Natural killer cell (primary cell): ENCODE data around the gene MED26. TPM values are rescaled to one million over a fixed set of nuclear protein-coding genes. Genes with fewer than 3 reads are reported as not detected.

Experiments used
- ATAC-seq, 3 donors: fragments of 150-1000 bp in 2 of 3; fragments of 200-7000 bp in 1 of 3; cut with Tn5 transposase; 1 replicate in 1 of 3; 2 replicates in 2 of 3; pipeline ENCODE4 v1.10.0; 2021; ENCODE audit warnings: mild to moderate bottlenecking in 2 of 3, moderate library complexity in 2 of 3
- DNase-seq, 2 donors: peaks; one replicate each; pipeline versions ENCODE4 v3.0.0 to v3.0.0-alpha.2; 2013 to 2021; ENCODE audit warnings: mixed read lengths in 1 of 2
- H3K27ac ChIP-seq: one replicate; pipeline ENCODE4 v1.5.1; 2013; ENCODE audit warnings: mild to moderate bottlenecking, low read length
- H3K27me3 ChIP-seq: one replicate; pipeline ENCODE4 v1.6.1; 2013; ENCODE audit warnings: low read length; ENCODE audit not compliant: control insufficient read depth, insufficient read depth
- H3K36me3 ChIP-seq: one replicate; pipeline ENCODE4 v1.6.1; 2013; ENCODE audit warnings: low read length; ENCODE audit not compliant: control insufficient read depth, insufficient read depth
- H3K4me1 ChIP-seq: one replicate; pipeline ENCODE4 v1.6.1; 2013; ENCODE audit warnings: low read length; ENCODE audit not compliant: control insufficient read depth, insufficient read depth
- H3K4me3 ChIP-seq: one replicate; pipeline ENCODE4 v1.5.1; 2013; ENCODE audit warnings: low read length
- H3K9me3 ChIP-seq: one replicate; pipeline ENCODE4 v1.6.1; 2013; ENCODE audit warnings: low read length; ENCODE audit not compliant: control insufficient read depth, insufficient read depth
- H3K27ac Mint-ChIP-seq, 2 donors: one replicate each; pipeline ENCODE4 v1.8.0; 2022; ENCODE audit warnings: mild to moderate bottlenecking in 2 of 2, mixed read lengths in 2 of 2, moderate library complexity in 1 of 2
- H3K27me3 Mint-ChIP-seq, 2 donors: one replicate each; pipeline ENCODE4 v1.8.0; 2022; ENCODE audit warnings: low read depth in 2 of 2, mixed read lengths in 2 of 2
- H3K36me3 Mint-ChIP-seq: one replicate; pipeline ENCODE4 v1.8.0; 2022; ENCODE audit warnings: mixed read lengths
- H3K4me1 Mint-ChIP-seq, 2 donors: one replicate each; pipeline ENCODE4 v1.8.0; 2022; ENCODE audit warnings: mixed read lengths in 2 of 2
- H3K4me3 Mint-ChIP-seq: one replicate; pipeline ENCODE4 v1.8.0; 2022; ENCODE audit warnings: mild to moderate bottlenecking, moderate library complexity, mixed read lengths
- H3K9me3 Mint-ChIP-seq, 2 donors: one replicate each; pipeline ENCODE4 v1.8.0; 2022; ENCODE audit warnings: mixed read lengths in 2 of 2
- WGBS: methylation state at CpG from one replicate; pipeline ENCODE4 v1.1.7; 2013; ENCODE audit warnings: missing lambda C conversion rate; ENCODE audit not compliant: insufficient coverage; 5-methylcytosine and 5-hydroxymethylcytosine counted together
- intact Hi-C: fragments of 100-400 bp; cut with micrococcal nuclease; formaldehyde crosslinking; loops from one replicate; pipeline ENCODE4 v1.14.2; 2022
- total RNA-seq, 4 donors: library from RNA; stranded (reverse); fragments of 120-200 nt in 1 of 4; gene quantifications; one replicate each; pipeline versions ENCODE4 v1.2.3 to v1.2.4, GENCODE V29; 2013 to 2022
- TF ChIP-seq, protein P1 (sequence below): fragments of 200-600 bp; IDR thresholded peaks from one replicate; pipeline ENCODE4 v1.8.0; 2022; ENCODE audit warnings: antibody characterized with exemption

MED26 gene
- total RNA-seq, 3 donors from 2014 or later (not counting 1 experiment from before 2014, with no cell fraction given): 34.7 to 47.5 (median 47.3) TPM

- H3K36me3 Mint-ChIP-seq: no peaks in the 10 kb centered on the region
These were observed 98.4 kb downstream of the MED26 start for GRCh38 chr19:16529466-16530144.

DNA sequence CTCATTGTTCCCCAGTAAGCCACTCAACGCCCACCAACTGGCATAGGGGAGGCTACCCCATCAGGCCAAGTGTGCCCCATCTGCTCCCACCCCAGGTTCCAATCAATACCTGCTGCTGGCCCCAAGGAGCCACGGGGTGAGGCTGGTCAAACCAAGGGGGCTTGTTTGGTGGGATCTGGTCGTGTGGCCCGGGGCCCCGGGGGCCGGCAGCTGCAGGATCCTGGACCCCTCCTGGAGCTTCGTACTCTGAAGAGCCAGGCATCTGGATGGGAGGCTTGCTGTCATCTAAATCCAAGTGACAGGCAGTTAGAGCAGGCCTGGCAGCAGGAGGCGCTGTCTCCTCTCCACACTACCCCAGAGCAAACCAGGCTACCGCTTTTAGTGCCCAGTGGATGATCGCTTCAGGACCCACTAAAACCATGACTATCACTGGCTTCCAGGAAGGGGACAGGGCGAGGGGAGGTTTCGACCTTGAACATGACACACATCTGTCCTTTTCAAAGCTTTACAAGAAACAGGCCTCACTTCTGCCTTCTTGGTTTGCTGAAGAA, 100.0 kb downstream of the MED26 start:
- Histone ChIP-seq H3K27ac (no peak overlapping the region), H3K27me3 (no peaks in the 10 kb centered on the region), H3K9me3 (no peaks in the 10 kb centered on the region), H3K4me3 (no peak overlapping the region), H3K36me3 (peaks cover 85% of the 10 kb centered on the region), H3K4me1 (no peaks in the 10 kb centered on the region)
- H3K4me3 Mint-ChIP-seq: no peak overlapping the region
- WGBS: 94% methylated on average over 12 of the region's 12 CpGs
- H3K4me1 Mint-ChIP-seq: peaks cover 0 to 8% of the 10 kb centered on the region in 2 donors
- no peaks in the 10 kb centered on the region for H3K36me3 Mint-ChIP-seq
- no peaks in the 10 kb centered on the region for H3K27me3 Mint-ChIP-seq
- DNase-seq (peak in 1 of 2 donors; percentile 70), ATAC-seq (peak in 2 of 3 donors; percentile 53 to 59)
- peak overlapping the region in 1 of 2 donors; percentile 35 for H3K27ac Mint-ChIP-seq
- no peaks in the 10 kb centered on the region for H3K9me3 Mint-ChIP-seq
- intact Hi-C loops: no loop called here
- TF ChIP-seq, protein P1, sequence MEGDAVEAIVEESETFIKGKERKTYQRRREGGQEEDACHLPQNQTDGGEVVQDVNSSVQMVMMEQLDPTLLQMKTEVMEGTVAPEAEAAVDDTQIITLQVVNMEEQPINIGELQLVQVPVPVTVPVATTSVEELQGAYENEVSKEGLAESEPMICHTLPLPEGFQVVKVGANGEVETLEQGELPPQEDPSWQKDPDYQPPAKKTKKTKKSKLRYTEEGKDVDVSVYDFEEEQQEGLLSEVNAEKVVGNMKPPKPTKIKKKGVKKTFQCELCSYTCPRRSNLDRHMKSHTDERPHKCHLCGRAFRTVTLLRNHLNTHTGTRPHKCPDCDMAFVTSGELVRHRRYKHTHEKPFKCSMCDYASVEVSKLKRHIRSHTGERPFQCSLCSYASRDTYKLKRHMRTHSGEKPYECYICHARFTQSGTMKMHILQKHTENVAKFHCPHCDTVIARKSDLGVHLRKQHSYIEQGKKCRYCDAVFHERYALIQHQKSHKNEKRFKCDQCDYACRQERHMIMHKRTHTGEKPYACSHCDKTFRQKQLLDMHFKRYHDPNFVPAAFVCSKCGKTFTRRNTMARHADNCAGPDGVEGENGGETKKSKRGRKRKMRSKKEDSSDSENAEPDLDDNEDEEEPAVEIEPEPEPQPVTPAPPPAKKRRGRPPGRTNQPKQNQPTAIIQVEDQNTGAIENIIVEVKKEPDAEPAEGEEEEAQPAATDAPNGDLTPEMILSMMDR: peak; percentile 18

More at GRCh38 chr19:16529466-16530144, 98.4 kb downstream of the MED26 start:
- Histone ChIP-seq H3K36me3 (peaks cover 85% of the 10 kb centered on the region), H3K4me3 (no peak overlapping the region), H3K27me3 (no peaks in the 10 kb centered on the region), H3K4me1 (no peaks in the 10 kb centered on the region), H3K27ac (no peak overlapping the region), H3K9me3 (no peaks in the 10 kb centered on the region)
- intact Hi-C loops: no loop called here
- DNase-seq: no peak
- H3K4me3 Mint-ChIP-seq: no peak overlapping the region
- TF ChIP-seq, protein P1: no peak
- no peak overlapping the region for H3K27ac Mint-ChIP-seq
- no peak for ATAC-seq
- no peaks in the 10 kb centered on the region for H3K9me3 Mint-ChIP-seq
- whole genome bisulfite sequencing: 94% methylated on average over 25 of the region's 25 CpGs
- no peaks in the 10 kb centered on the region for H3K27me3 Mint-ChIP-seq
- H3K4me1 Mint-ChIP-seq: peaks cover 0 to 8% of the 10 kb centered on the region in 2 donors

GRCh38 chr19:16527334-16527935, 100.6 kb downstream of the MED26 start:
- H3K4me1 Mint-ChIP-seq: peaks cover 0 to 8% of the 10 kb centered on the region in 2 donors
- Histone ChIP-seq H3K27ac (no peak overlapping the region), H3K27me3 (no peaks in the 10 kb centered on the region), H3K4me1 (no peaks in the 10 kb centered on the region), H3K9me3 (no peaks in the 10 kb centered on the region), H3K36me3 (peaks cover 85% of the 10 kb centered on the region), H3K4me3 (no peak overlapping the region)
- no peak overlapping the region for H3K4me3 Mint-ChIP-seq
- ATAC-seq (no peak), DNase-seq (no peak)
- TF ChIP-seq, protein P1: no peak
- intact Hi-C loops: no loop called here
- WGBS: 89% methylated on average over 14 of the region's 14 CpGs
- H3K27me3 Mint-ChIP-seq: no peaks in the 10 kb centered on the region
- H3K9me3 Mint-ChIP-seq: no peaks in the 10 kb centered on the region
- peak overlapping the region in 1 of 2 donors; percentile 35 for H3K27ac Mint-ChIP-seq
- H3K36me3 Mint-ChIP-seq: no peaks in the 10 kb centered on the region
